Transverse colon (tissue), 4 donors: ENCODE measurements around the gene UQCRH. TPM values are rescaled to one million over a fixed set of nuclear protein-coding genes. Genes with fewer than 3 reads are reported as not detected.

Experiments
- DNase-seq: peaks from one replicate; pipeline ENCODE4 v3.0.0-alpha.2; 2019
- H3K27ac ChIP-seq, 4 donors: fragments of 200-600 bp; sonication (generic); 2 replicates each; pipeline ENCODE4 v1.5.1; 2016 to 2018; ENCODE audit warnings: inconsistent platforms in 4 of 4
- H3K27me3 ChIP-seq: fragments of 200-600 bp; sonication (generic); 2 replicates; pipeline ENCODE4 v1.5.1; 2017; ENCODE audit warnings: inconsistent platforms
- H3K36me3 ChIP-seq, 4 donors: fragments of 200-600 bp; sonication (generic); 2 replicates each; pipeline ENCODE4 v1.5.1; 2017 to 2019; ENCODE audit warnings: inconsistent platforms in 4 of 4
- H3K4me1 ChIP-seq, 4 donors: fragments of 200-600 bp; sonication (generic); 2 replicates each; pipeline ENCODE4 v1.5.1; 2017 to 2020; ENCODE audit warnings: inconsistent platforms in 4 of 4
- H3K4me3 ChIP-seq, 4 donors: fragments of 200-600 bp; sonication (generic); 1 replicate in 1 of 4; 2 replicates in 3 of 4; pipeline versions ENCODE4 v1.5.1 to v1.6.1; 2017 to 2019; ENCODE audit warnings: inconsistent platforms in 4 of 4
- H3K9me3 ChIP-seq, 2 donors: fragments of 200-600 bp; sonication (generic); 2 replicates each; pipeline ENCODE4 v1.5.1; 2017 to 2019; ENCODE audit warnings: inconsistent platforms in 2 of 2
- EP300 ChIP-seq: sonication (generic); formaldehyde crosslinking; IDR thresholded peaks from one replicate; pipeline ENCODE4 v1.6.1; 2017; ENCODE audit warnings: antibody characterized with exemption, low read depth
- POLR2A ChIP-seq: fragments of 450-650 bp; IDR thresholded peaks from one replicate; pipeline ENCODE4 v1.6.1; 2016; ENCODE audit warnings: antibody characterized with exemption, mild to moderate bottlenecking, moderate library complexity
- POLR2AphosphoS5 ChIP-seq, 3 donors: sonication (generic); formaldehyde crosslinking; IDR thresholded peaks; one replicate each; pipeline ENCODE4 v1.6.1; 2016; ENCODE audit warnings: antibody characterized with exemption in 3 of 3
- WGBS, 2 donors: methylation state at CpG; one replicate each; pipeline ENCODE4 v1.1.5; 2018; ENCODE audit warnings: low coverage in 1 of 2; 5-methylcytosine and 5-hydroxymethylcytosine counted together
- in situ Hi-C, 4 donors: fragments of 200-750 bp; cut with MboI; loops; one replicate each; pipeline versions ENCODE4 v1.15.0 to v1.15.1; 2017; ENCODE audit warnings: low sequenced_read_pairs in 3 of 4, low pct_ligation_motif_present in 1 of 4, low pct_unique_long_range_greater_than_20kb in 1 of 4
- intact Hi-C: fragments of 100-400 bp; cut with DNase I; formaldehyde crosslinking; loops from one replicate; pipeline ENCODE4 v1.15.1; 2023; ENCODE audit warnings: low total_unique reads
- total RNA-seq, 4 donors: library from RNA; depleted of rRNA; stranded (reverse); fragments of >200 nt; gene quantifications; one replicate each; pipeline ENCODE4 v1.1.0, GENCODE V29; 2016
- TF ChIP-seq, protein P1 (sequence below), 5 experiments: fragments of 200-600 bp in 3 of 5; fragments of 450-650 bp in 2 of 5; sonication (generic) in 3 of 5; IDR thresholded peaks; 1 replicate in 2 of 5; 2 replicates in 3 of 5; pipeline ENCODE4 v1.5.1; 2016 to 2017; ENCODE audit warnings: antibody characterized with exemption in 5 of 5, inconsistent platforms in 3 of 5, mild to moderate bottlenecking in 2 of 5, moderate library complexity in 1 of 5

Gene UQCRH
- total RNA-seq, 4 donors from 2014 or later: 108 to 575 (median 330) TPM

- no peaks in the 10 kb centered on the region for H3K4me1 ChIP-seq
- H3K4me3 ChIP-seq: no peak overlapping the region
- no peaks in the 10 kb centered on the region for H3K9me3 ChIP-seq
- TF ChIP-seq, protein P1, sequence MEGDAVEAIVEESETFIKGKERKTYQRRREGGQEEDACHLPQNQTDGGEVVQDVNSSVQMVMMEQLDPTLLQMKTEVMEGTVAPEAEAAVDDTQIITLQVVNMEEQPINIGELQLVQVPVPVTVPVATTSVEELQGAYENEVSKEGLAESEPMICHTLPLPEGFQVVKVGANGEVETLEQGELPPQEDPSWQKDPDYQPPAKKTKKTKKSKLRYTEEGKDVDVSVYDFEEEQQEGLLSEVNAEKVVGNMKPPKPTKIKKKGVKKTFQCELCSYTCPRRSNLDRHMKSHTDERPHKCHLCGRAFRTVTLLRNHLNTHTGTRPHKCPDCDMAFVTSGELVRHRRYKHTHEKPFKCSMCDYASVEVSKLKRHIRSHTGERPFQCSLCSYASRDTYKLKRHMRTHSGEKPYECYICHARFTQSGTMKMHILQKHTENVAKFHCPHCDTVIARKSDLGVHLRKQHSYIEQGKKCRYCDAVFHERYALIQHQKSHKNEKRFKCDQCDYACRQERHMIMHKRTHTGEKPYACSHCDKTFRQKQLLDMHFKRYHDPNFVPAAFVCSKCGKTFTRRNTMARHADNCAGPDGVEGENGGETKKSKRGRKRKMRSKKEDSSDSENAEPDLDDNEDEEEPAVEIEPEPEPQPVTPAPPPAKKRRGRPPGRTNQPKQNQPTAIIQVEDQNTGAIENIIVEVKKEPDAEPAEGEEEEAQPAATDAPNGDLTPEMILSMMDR (IDR thresholded peaks at IDR 0.05): no peak
- TF ChIP-seq EP300 (no peak), POLR2A (no peak), POLR2AphosphoS5 (IDR thresholded peaks at IDR 0.05) (no peak)
- WGBS, 2 donors: 89% methylated on average over 1 of the region's 1 CpG; no CpG with 5 or more reads in 1 of the 2 donors
- DNase-seq: no peak
- in situ Hi-C loops (no loop called here), intact Hi-C loops (loop anchor here (5.0 kb wide), 1 partner anchor 444 kb away; no protein-coding TSS in a partner anchor)
- no peak overlapping the region for H3K27ac ChIP-seq
- H3K27me3 ChIP-seq: no peaks in the 10 kb centered on the region
- H3K36me3 ChIP-seq: peaks cover 0 to 16% (median 3%) of the 10 kb centered on the region in 4 donors
Measured at GRCh38 chr1:46288485-46289133, 14.9 kb upstream of the UQCRH start.

GRCh38 chr1:46289134-46289494 is 14.4 kb upstream of the UQCRH start:
- intact Hi-C loops: loop anchor here (5.0 kb wide), 1 partner anchor 443 kb away; no protein-coding TSS in a partner anchor
- H3K36me3 ChIP-seq: peaks cover 0 to 19% (median 4%) of the 10 kb centered on the region in 4 donors
- DNase-seq: no peak

GRCh38 chr1:46289976-46290375 is 13.5 kb upstream of the UQCRH start:
- Histone ChIP-seq H3K36me3 (peaks cover 0 to 24% (median 5%) of the 10 kb centered on the region in 4 donors), H3K27ac (no peak overlapping the region), H3K4me1 (no peaks in the 10 kb centered on the region), H3K9me3 (no peaks in the 10 kb centered on the region), H3K27me3 (no peaks in the 10 kb centered on the region), H3K4me3 (no peak overlapping the region)
- TF ChIP-seq, protein P1 (IDR thresholded peaks at IDR 0.05): no peak
- TF ChIP-seq POLR2AphosphoS5 (IDR thresholded peaks at IDR 0.05) (no peak), EP300 (no peak)
- intact Hi-C loops (loop anchor here (5.0 kb wide), 1 partner anchor 442 kb away; no protein-coding TSS in a partner anchor), in situ Hi-C loops (no loop called here)
- DNase-seq: no peak
- 99 to 100% methylated on average over 2 to 4 of the region's 4 CpGs for WGBS, 2 donors

More at GRCh38 chr1:46289134-46289494, 14.4 kb upstream of the UQCRH start:
- Histone ChIP-seq H3K4me3 (no peak overlapping the region), H3K27ac (no peak overlapping the region), H3K9me3 (no peaks in the 10 kb centered on the region), H3K27me3 (no peaks in the 10 kb centered on the region), H3K4me1 (no peaks in the 10 kb centered on the region)
- in situ Hi-C loops: no loop called here
- TF ChIP-seq POLR2AphosphoS5 (IDR thresholded peaks at IDR 0.05) (no peak), EP300 (no peak), POLR2A (no peak)
- TF ChIP-seq, protein P1 (IDR thresholded peaks at IDR 0.05): no peak
- WGBS, 2 donors: 94 to 97% methylated on average over 3 to 5 of the region's 5 CpGs

DNA sequence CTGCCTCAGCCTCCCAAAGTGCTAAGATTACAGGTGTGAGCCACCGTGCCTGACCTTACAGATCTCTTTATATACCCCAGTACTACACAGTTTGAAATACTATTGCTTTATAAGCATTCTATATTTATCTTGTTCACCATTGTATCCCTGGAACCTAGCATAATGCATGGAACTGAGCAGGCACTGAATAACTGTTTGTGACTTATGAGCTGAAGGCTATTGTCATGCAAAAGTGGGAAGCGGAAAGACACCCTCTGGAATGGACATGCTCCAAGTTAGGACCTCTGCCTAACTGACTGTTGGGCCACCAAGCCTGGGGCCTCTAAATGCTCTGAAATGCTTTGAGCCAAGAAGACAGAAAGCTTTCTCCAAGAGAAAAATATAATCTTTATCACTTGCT is 8.2 kb upstream of the UQCRH start:
- Histone ChIP-seq H3K4me3 (no peak overlapping the region), H3K36me3 (peaks cover 0 to 32% (median 11%) of the 10 kb centered on the region in 4 donors), H3K27me3 (no peaks in the 10 kb centered on the region), H3K27ac (no peak overlapping the region), H3K9me3 (no peaks in the 10 kb centered on the region), H3K4me1 (peaks cover 3 to 9% (median 3%) of the 10 kb centered on the region in 4 donors)
- TF ChIP-seq POLR2AphosphoS5 (IDR thresholded peaks at IDR 0.05) (no peak), POLR2A (no peak), EP300 (no peak)
- TF ChIP-seq, protein P1 (IDR thresholded peaks at IDR 0.05): no peak
- no peak for DNase-seq
- 94% methylated on average over 2 of the region's 2 CpGs; no CpG with 5 or more reads in 1 of the 2 donors for WGBS, 2 donors
- intact Hi-C loops (no loop called here), in situ Hi-C loops (no loop called here)
